ENCODE measurements around the gene RAPGEF6.
A peak's percentile ranks its signal among the peaks of the same experiment; 100 is the strongest.
"Not testable (repeated sequence)": the region's sequence is repeated elsewhere in the genome, so short reads cannot be mapped to it uniquely, and the experiment has no call there.

The RAPGEF6 gene

GRCh38 chr5:131416729-131417128 is 218.3 kb downstream of the RAPGEF6 start:
- DNase-seq, result no peak

GRCh38 chr5:131413605-131414559 is 221.1 kb downstream of the RAPGEF6 start:
- DNase-seq, result peak; percentile 70
- in situ Hi-C loops (cut with MboI; ENCODE audit: low pct_unique_long_range_greater_than_20kb, low sequenced_read_pairs), result no loop called here

More at GRCh38 chr5:131416729-131417128, 218.3 kb downstream of the RAPGEF6 start:
- in situ Hi-C loops (cut with MboI; ENCODE audit: low pct_unique_long_range_greater_than_20kb, low sequenced_read_pairs), result no loop called here

GRCh38 chr5:131406975-131407638 is 227.9 kb downstream of the RAPGEF6 start:
- in situ Hi-C loops (cut with MboI; ENCODE audit: low pct_unique_long_range_greater_than_20kb, low sequenced_read_pairs), result no loop called here

GRCh38 chr5:131406076-131406475 is 229.0 kb downstream of the RAPGEF6 start:
- in situ Hi-C loops (cut with MboI; ENCODE audit: low pct_unique_long_range_greater_than_20kb, low sequenced_read_pairs), result no loop called here
- no peak for DNase-seq

More at GRCh38 chr5:131406975-131407638, 227.9 kb downstream of the RAPGEF6 start:
- no peak for DNase-seq

GRCh38 chr5:131405674-131406073 is 229.4 kb downstream of the RAPGEF6 start:
- DNase-seq, result no peak
- in situ Hi-C loops (cut with MboI; ENCODE audit: low pct_unique_long_range_greater_than_20kb, low sequenced_read_pairs), result no loop called here

- DNase-seq, result no peak
- in situ Hi-C loops (cut with MboI; ENCODE audit: low pct_unique_long_range_greater_than_20kb, low sequenced_read_pairs), result no loop called here
These were observed 234.4 kb downstream of the RAPGEF6 start for GRCh38 chr5:131400585-131400984.

GRCh38 chr5:131399007-131399406 is 236.0 kb downstream of the RAPGEF6 start:
- DNase-seq, result not testable (repeated sequence)
- in situ Hi-C loops (cut with MboI; ENCODE audit: low pct_unique_long_range_greater_than_20kb, low sequenced_read_pairs), result loop anchor here (25.0 kb wide), 1 partner anchor 237 kb away; the partner anchor contains the start of genes HINT1 and LYRM7

GRCh38 chr5:131396630-131397273 is 238.3 kb downstream of the RAPGEF6 start:
- in situ Hi-C loops (cut with MboI; ENCODE audit: low pct_unique_long_range_greater_than_20kb, low sequenced_read_pairs), result loop anchor here (25.0 kb wide), 1 partner anchor 234 kb away; the partner anchor contains the start of genes HINT1 and LYRM7

GRCh38 chr5:131396015-131396414 is 239.0 kb downstream of the RAPGEF6 start:
- no peak for DNase-seq
- in situ Hi-C loops (cut with MboI; ENCODE audit: low pct_unique_long_range_greater_than_20kb, low sequenced_read_pairs), result loop anchor here (25.0 kb wide), 1 partner anchor 234 kb away; the partner anchor contains the start of genes HINT1 and LYRM7

More at GRCh38 chr5:131396630-131397273, 238.3 kb downstream of the RAPGEF6 start:
- no peak for DNase-seq

- in situ Hi-C loops (cut with MboI; ENCODE audit: low pct_unique_long_range_greater_than_20kb, low sequenced_read_pairs), result loop anchor here (25.0 kb wide), 1 partner anchor 232 kb away; the partner anchor contains the start of genes HINT1 and LYRM7
These were observed 240.9 kb downstream of the RAPGEF6 start for GRCh38 chr5:131394128-131394527.

GRCh38 chr5:131393498-131393968 is 241.5 kb downstream of the RAPGEF6 start:
- in situ Hi-C loops (cut with MboI; ENCODE audit: low pct_unique_long_range_greater_than_20kb, low sequenced_read_pairs), result loop anchor here (25.0 kb wide), 1 partner anchor 231 kb away; the partner anchor contains the start of genes HINT1 and LYRM7

More at GRCh38 chr5:131394128-131394527, 240.9 kb downstream of the RAPGEF6 start:
- DNase-seq, result no peak

GRCh38 chr5:131392466-131393095 is 242.4 kb downstream of the RAPGEF6 start:
- in situ Hi-C loops (cut with MboI; ENCODE audit: low pct_unique_long_range_greater_than_20kb, low sequenced_read_pairs), result loop anchor here (25.0 kb wide), 1 partner anchor 230 kb away; the partner anchor contains the start of genes HINT1 and LYRM7
- no peak for DNase-seq

More at GRCh38 chr5:131393498-131393968, 241.5 kb downstream of the RAPGEF6 start:
- DNase-seq, result no peak

GRCh38 chr5:131389869-131390265 is 245.2 kb downstream of the RAPGEF6 start:
- in situ Hi-C loops (cut with MboI; ENCODE audit: low pct_unique_long_range_greater_than_20kb, low sequenced_read_pairs), result loop anchor here (25.0 kb wide), 1 partner anchor 228 kb away; the partner anchor contains the start of genes HINT1 and LYRM7
- no peak for DNase-seq

GRCh38 chr5:131389096-131389868 is 245.7 kb downstream of the RAPGEF6 start:
- in situ Hi-C loops (cut with MboI; ENCODE audit: low pct_unique_long_range_greater_than_20kb, low sequenced_read_pairs), result loop anchor here (25.0 kb wide), 1 partner anchor 227 kb away; the partner anchor contains the start of genes HINT1 and LYRM7

GRCh38 chr5:131387255-131387654 is 247.8 kb downstream of the RAPGEF6 start:
- DNase-seq, result no peak
- in situ Hi-C loops (cut with MboI; ENCODE audit: low pct_unique_long_range_greater_than_20kb, low sequenced_read_pairs), result loop anchor here (25.0 kb wide), 1 partner anchor 225 kb away; the partner anchor contains the start of genes HINT1 and LYRM7

More at GRCh38 chr5:131389096-131389868, 245.7 kb downstream of the RAPGEF6 start:
- DNase-seq, result no peak

GRCh38 chr5:131386779-131387178 is 248.2 kb downstream of the RAPGEF6 start:
- in situ Hi-C loops (cut with MboI; ENCODE audit: low pct_unique_long_range_greater_than_20kb, low sequenced_read_pairs), result loop anchor here (25.0 kb wide), 1 partner anchor 224 kb away; the partner anchor contains the start of genes HINT1 and LYRM7

GRCh38 chr5:131386124-131386523 is 248.9 kb downstream of the RAPGEF6 start:
- DNase-seq, result no peak
- in situ Hi-C loops (cut with MboI; ENCODE audit: low pct_unique_long_range_greater_than_20kb, low sequenced_read_pairs), result loop anchor here (25.0 kb wide), 1 partner anchor 224 kb away; the partner anchor contains the start of genes HINT1 and LYRM7

More at GRCh38 chr5:131386779-131387178, 248.2 kb downstream of the RAPGEF6 start:
- DNase-seq, result no peak

Data from KBM-7 (cell line).